Activated T-cell treated with anti-CD3 and anti-CD28 coated beads for 4 hours (primary cell): ENCODE results near the gene KLF7.

Experiments
- DNase-seq: peaks from one replicate; pipeline ENCODE4 v3.0.0-alpha.2; 2020

KLF7 gene

DNA sequence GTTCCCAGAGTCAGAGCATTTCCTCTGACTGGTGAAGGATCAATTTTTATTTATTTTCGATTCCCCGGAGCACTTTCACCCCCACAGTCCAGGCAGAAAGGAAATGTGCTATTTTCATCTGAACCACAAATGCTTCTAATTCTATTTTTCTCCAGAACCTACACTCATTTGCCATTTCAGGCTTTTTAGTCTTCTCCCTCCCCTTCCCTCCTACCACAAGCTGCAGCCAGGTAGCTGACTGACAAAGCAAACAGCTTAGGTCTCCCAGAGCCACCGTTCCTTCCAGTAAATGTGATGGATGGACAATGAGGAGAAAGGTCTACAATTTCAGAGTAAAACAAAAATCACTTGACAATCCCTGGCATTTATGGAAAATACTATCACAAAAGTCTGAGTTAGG, 76.9 kb downstream of the KLF7 start:
- no peak for DNase-seq

DNA sequence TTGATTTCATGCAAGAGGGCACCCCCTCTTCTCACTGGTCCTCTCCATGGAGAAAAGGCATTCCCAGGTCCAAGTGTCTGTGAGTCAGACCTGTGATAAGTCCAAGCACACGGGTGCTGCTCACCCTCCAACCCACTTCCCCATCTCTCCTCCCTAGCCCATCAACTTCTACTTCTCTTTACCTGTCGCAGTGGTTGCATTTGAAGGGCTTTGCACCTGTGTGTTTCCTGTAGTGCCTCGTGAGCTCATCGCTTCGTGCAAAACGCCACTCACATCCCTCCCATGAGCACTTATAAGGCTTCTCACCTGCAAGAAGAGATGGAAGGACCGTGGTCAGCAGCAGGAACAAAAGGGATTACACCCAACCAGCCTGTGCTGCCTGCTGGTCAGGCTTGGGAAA, 77.5 kb downstream of the KLF7 start:
- DNase-seq: no peak

DNA sequence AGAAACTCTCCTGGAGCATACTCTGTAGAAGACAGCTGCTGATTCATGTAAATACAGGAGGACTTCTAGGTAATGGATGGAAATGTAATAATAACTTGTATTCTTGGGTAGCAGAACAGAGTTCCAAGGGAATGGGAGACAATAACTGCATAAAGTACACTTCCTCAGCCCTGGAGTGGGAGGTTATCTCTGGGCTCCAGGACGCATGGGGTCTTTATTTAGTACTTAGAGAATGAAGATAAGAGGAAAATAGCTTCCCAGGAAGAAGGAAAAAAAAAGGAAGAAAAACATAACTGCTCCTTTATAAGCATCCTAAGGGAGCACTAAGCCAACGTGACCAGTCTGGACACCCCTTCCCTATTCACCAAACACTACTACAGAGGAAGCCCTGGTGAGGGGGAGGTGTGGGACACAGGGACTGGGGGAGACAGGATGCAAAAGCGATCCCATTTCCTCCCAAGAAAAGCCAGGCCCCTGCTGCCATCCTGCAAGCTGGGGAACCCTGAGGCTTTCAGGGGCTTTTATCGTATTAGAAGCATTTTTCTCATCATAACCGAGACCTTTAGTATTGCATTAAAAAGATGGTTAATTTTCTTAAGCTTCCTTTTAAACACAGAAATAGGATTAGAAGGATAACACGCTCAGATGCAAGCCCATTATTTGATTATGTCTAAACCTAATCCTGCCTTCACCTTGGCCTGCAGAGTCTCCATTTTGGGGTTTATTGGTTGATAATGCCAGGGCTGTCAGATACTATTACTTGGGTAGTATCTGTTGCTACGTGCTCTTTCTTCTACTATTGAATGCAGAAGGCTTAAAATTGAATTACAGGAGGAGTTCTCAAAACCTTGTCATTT, 78.5 kb downstream of the KLF7 start:
- no peak for DNase-seq

DNA sequence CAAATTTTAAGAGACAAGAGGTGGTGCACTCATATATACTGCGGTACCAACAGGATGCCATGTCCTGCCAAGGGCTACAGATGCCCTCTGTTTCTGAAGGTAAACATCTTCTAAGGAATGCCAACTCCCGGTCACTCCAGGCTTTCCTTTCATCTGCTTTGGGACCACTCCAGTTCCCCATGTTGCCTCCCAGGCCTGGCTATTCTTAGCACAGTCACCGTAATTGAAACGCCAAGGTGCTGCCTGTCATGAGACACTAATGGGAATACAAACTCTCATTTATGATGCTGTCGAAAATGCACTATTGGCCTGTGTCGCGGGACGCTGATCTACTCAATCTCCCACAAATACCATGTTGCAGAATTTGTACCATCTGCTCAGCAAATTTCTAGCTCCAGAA, 79.6 kb downstream of the KLF7 start:
- no peak for DNase-seq

DNA sequence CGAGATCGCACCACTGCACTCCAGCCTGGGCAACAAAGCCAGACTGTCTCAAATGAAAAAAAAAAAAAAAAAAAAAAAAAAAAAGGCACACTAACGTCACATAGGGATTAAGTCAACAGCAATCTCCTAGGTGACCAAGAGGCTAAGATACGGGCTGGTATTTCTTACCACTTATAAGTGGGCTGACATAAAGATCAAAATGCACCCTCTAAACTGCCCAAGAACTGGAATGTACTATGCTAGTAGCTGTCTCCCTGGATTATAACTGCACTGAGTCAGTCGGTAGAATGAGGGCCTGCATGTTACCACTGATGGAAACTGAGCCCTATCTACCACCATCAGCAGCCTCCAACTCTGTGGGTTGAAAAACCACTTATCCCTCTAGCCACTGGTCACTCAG, 80.6 kb downstream of the KLF7 start:
- DNase-seq: no peak

DNA sequence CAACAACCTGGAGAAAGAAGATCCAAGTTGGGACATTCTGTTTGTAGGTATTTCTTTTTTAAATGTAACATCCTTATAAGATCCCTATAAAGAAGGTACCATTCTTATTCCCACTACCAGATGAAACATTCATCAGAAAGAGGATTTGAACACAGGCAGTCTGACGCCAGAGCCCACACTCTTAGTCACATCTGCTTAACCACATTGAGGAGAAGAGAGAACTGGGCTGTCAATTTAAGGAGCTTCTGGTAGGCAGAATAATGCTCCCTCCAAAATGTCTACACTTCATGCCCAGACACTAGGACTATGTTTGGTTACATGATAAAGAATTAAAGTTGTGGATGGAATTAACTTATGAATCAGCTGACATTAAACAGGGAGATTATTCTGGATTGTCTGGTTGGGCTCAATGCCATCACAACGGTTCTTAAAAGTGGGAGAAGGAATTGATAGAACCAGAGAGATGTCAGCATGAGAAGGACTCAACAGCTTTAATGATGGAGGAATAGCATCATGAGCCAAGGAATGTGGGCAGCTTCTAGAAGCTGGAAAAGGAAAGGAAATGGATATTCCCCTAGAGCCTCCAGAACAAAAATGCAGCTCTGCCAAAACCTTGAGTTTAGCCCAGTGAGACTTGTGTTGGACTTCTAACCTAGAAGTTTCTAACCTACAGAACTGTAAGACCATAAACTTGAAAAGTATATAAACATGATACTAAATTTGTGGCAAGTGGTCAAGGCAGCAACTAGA, 82.2 kb downstream of the KLF7 start:
- DNase-seq: no peak

DNA sequence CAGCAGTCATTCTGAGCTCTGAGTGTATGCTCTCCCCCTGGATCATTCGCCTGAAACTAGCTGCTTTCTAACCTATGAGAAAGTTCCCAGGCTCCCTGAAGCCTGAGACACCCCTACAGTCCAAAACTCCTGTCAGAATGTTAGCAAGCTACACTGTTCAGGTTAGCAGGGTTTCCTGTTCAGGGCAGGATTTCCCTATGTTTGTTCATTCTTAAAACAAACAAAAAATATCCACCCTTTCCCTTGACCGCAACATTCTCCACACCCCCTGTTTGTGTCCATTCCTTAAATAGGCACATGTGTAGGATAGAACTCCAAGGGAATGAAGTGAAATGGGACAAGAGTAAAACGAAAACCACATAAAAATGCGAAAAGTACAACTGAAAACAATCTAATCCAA, 83.1 kb downstream of the KLF7 start:
- DNase-seq: no peak

DNA sequence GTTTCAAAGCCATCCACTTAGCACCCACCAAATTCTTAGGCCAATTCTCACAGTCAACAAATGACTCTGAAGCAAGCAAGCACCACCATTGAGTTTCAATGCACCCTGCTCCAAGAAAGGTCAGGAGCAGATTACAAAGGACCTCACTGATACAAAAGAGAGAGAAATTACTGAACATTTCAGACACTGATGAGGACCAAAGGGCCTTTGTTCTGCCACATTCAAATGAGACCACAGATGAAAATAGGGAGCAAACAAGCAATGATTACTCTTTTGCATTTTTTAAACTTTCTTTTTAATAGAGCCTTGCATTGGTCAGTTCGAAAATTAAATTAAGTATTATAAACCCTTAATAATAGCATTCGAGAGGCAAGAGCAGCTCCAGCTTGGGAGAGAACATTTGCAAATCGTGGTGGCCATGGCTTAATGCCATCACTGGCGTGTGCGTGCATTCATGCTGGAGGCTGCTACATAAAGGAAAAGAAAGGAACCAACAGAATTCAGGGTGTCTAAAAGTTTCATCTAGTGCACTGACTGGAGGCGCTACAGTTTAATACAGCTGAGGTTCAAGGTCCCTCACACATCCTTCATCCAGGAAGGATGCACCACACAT, 87.5 kb downstream of the KLF7 start:
- DNase-seq: no peak

DNA sequence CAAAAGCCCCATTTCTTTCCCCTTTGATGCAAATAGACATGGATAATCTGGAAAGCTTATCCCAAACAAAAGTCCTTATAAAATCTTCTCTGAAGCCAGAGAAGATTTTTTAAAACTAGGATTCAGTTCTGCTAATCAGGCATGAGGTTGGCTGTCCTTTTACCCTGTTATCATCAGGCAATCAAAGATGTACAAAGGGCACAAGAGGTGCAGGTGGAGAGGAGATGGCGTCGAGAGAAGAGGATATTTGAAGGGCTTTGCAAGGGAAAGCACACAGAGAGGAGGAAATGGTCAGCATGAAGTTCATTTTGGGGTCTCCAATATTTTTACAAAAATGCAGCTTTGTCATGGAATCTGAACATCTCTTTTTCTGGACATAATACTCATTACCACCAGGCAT, 88.5 kb downstream of the KLF7 start:
- DNase-seq: no peak

DNA sequence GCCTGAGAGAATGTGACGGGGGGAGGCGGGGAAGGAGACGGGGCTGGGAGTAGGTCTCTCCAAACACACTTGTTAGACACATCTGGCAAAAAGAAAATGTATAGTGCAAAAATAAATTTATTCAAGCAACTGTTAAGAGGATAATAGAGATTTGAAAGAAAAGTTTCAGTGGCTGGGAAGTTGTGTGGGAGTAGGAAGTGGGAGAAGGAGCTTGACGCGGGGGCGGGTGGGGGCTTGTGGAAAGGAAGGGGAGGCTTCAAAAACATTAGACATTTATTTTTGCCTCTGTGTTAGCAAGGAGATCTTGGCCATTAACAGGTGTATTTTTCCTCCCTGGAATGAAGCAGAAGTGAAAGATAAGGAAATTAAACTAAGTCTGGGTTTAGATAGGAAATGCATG, 90.3 kb downstream of the KLF7 start:
- no peak for DNase-seq

DNA sequence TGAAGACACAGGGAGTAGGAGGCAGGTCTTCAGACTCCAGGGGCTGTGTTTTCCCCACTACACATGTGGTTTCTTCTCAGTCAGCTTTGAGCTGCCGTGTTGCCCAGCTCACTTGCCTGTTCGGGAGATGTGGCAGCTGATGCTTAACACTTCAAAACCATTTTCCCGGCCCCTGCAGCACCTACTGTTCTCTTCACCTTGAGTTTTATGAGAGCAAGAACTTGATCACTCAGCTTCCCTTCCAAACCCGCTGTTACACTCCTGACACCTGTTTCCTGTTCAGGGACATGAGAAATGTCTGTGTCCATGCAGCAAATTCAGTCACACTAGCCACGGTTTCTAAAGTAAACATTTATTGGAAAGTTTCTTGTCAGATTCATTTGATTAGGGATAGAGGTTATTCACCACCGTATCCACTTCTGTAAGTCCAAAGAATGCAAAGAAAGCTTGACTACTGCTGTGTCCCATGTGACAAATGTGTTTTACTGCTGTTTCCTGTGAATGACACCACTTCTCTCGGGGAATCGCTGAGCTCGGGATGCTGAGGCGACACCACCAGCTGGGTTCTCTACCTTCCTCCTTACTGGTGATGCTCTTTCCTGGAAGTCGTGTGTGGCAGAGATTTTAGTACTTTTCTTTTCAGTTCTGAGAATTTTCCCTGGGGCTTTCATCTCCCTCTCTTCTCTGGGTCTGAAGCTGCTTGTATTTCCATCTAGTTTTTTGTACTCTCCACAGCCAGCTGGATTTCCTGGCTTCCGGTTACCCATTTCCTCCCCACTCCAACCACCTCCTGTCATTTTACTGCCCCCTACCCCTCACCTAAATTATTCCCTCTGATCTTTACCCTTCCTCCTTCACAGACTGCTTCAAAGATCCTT, 91.7 kb downstream of the KLF7 start:
- DNase-seq: peak; percentile 28

DNA sequence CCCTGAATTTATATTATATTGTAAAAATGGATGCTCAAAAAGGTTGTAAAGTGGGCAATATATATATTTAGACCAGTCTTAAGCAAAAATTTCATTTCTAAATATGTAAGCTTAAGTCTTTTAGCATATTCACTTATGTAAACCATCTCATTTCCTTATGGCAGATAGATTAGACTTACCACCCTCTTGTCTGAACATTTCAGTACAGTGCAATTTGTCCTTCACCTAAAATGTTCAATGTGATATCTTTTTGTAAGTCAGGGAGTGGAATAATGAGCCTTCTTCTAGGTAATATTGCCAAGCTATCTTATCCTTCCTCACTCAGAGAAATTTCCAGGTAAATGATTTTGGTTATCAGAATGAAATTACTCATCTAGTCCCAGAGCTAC, 92.3 kb downstream of the KLF7 start:
- DNase-seq: no peak

DNA sequence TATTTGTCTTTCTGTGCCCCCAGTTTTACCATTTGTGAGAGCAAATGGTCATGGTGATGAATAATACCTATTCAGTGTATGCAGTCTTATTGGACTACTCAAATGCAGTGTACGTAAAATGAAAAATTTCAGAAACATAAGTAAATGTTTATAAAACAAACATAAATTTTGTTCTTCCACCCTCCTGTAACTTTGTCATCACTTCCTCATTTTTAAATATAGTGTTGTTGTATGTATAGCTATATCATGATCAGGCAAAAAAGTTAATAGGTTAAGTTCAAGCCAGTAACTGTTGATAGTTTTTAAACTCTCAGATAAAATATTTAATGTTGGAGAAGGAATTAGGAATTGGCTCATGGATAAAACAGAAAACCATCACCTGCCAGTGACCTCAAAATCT, 93.2 kb downstream of the KLF7 start:
- no peak for DNase-seq

DNA sequence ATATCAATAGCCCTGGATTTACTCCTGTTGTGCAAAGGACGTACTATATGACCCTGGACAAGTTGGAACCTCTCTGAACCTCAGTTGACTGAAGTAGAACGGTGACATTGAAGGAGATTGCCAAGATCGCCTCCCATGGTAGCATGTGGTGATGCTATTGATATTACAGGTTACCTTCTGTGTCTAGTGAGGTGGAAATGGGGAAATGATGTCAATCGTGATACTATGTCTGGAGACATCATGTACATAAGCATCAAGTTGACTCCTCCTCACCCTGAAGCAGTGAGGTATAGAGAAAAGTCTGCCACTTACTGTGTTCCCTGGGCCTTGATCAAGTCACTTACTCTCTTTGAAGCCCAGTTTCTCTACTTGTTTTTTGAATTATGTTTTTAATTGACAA, 93.9 kb downstream of the KLF7 start:
- DNase-seq: no peak

DNA sequence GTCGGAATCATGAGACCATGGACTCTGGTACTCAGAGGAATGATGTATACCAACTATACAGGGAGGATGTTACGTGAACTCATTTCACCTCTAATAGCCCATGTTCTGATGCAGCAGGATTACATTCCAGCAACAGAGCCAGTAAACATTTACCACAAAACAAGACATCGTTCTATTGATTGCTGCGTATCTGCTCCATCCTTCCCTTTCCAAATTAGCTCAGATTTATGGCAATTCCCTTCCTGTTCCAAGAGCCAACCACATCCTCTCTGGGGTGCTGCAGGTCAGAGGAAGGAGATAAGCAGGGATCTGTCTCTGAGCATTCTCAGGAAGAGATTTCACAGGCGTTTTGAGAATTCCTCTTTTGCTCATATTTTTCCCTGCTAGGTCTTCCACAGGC, 98.3 kb downstream of the KLF7 start:
- no peak for DNase-seq

DNA sequence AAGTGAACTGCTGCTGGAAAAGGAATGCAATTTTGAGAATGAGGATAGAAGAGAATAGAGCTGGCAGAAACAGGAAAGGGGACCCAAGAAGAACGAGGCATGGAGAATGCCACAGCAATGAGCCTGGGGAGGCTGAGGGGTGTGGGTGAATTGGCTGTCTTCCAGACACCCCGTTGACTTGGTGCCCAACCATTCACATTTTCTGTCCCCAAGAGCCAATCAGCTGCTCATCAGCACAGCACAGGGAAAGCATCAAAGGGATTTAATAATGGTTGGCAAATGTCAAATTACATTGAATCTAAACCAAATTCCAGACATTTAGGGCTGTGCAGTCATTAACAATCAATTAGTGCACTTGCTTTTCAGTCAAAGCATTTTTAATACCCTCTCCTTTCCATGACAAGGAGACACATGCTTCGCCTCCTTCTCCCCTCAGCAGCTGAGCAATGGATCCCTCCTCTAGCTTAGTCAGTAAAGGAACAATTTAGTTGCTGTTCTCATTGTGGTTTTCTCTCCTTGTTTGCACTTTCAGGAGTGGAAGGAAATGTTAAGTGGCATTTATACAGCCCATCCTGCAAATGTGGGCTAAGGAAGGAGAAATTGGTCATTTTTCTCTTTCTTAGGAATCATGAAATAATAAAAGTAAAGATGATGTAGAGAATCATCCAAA, 98.8 kb downstream of the KLF7 start:
- DNase-seq: no peak

DNA sequence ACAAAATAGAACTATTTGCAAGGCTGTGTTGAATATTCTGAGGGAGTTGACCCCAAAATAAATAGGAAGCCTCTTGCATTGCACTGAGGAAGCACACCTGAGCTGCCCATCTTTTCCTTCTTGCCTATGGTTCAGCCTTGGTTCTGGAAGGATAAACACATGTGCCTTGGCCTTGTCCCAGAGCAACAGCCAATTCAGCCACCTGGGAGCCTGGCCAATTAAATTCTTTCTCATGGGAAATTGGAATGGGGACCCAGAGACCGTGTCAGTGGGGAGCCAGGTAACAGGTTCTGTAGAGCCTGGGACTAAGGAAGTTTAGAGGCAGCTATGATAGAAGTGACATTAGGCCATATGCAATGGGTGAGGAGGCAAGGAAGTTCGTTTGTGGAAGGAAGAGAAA, 99.6 kb downstream of the KLF7 start:
- no peak for DNase-seq

DNA sequence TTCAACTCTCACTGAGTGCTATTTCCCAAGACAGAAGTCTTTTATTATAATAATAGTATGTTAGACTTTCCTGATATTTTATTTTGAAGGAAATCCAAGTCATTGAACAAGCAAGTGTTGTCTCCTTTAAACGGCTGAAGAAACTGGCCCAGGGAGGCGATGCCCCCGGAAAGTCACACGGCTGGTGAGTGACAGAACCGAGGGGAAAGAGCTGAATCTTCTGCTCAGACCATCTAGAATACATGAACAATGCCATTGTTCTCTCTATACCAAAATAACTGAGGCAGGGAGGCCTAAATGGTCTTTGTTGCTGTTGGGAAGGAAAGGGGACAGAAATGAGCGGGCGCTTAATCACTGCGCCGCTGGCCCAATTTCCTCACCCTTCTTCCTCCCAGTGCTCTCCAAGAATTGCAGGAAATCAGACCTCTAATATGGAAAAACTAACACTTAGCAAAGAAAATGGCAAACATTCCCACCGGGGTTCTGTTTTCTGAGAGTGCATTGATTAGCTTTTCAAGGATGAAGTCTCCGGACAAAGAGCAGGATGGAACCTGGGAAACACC, 101.5 kb downstream of the KLF7 start:
- no peak for DNase-seq

DNA sequence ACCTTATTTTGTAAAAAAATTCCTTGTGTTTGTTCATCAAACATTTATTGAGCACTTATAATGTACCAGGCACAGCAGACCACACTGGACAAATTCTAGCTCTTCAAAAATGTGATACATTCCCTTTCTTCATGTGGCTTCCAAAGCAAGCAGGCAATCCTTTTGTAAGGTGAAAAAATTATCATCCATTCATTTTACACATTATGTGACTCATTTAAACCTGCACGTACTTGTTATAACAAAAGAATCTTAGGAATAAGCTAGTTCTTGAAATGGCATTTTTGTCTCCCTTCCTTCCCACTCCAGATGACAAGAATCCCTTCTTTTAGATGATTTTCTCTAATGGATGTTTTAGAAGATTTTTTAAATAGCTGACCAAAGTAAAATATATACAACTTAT, 104.6 kb downstream of the KLF7 start:
- DNase-seq: no peak

DNA sequence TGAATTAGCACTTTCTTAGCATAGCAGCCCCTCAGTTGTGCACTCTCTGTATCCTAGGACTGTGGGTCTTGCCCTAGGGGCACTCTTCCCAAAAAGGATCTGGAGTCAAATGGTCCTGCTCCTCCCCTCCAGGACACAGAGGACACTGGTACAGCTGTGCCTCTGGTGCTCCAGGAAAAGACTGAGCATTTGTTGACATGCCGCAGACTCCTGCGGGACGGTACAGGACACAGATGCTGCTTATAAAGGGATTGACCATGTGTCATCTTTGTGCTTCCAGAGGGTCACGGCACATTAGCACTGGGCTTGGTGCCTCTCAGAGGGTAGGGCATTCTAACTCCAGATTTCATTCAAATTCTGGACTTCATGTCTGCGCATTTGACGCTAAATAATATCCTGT, 110.5 kb downstream of the KLF7 start:
- no peak for DNase-seq

DNA sequence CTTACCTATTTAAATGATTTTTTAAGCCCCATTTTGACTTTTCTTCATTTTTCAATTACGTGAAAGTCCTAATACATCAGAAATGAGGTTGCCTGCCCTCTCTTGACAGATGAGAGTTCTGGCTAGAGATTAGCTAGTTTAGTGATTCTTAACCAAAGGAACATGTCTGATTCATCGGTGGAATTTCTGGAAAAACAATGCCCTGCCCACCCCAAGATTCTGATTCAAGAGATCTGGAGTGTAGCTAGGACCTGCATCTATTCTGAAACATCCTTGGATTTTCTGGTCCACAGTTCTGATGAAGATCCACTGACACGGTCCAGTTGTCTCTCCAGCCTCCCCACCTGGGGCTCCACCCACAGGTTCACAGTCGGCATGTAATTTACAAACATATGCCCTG, 111.2 kb downstream of the KLF7 start:
- DNase-seq: no peak

DNA sequence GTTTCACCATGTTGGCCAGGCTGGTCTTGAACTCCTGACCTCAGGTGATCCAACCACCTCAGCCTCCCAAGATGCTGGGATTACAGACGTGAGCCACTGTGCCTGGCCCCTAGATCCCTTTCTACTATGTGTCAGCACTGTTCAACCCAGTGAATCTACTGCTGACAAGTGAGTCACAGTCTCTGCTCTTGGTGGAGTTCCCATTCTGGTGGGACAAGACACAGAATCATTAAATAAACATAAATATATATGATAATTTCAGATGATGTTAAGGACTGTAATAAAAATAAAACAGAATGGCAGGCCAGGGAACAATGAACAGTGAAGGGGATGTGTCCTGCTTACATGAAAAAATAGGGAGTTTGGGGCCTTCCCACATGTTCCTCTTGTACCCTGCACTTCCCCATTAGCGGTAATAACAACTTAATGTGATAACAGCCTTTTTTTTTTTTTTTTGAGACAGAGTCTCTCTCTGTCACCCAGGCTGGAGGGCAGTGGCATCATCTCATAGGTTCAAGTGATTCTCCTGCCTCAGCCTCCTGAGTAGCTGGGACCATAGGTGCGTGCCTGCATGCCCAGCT, 114.3 kb downstream of the KLF7 start:
- DNase-seq: no peak
